ENCODE data around the gene MARCO.

GRCh38 chr2:118907759-118908158, 34.2 kb upstream of the MARCO start:
- TF ChIP-seq, protein P1, sequence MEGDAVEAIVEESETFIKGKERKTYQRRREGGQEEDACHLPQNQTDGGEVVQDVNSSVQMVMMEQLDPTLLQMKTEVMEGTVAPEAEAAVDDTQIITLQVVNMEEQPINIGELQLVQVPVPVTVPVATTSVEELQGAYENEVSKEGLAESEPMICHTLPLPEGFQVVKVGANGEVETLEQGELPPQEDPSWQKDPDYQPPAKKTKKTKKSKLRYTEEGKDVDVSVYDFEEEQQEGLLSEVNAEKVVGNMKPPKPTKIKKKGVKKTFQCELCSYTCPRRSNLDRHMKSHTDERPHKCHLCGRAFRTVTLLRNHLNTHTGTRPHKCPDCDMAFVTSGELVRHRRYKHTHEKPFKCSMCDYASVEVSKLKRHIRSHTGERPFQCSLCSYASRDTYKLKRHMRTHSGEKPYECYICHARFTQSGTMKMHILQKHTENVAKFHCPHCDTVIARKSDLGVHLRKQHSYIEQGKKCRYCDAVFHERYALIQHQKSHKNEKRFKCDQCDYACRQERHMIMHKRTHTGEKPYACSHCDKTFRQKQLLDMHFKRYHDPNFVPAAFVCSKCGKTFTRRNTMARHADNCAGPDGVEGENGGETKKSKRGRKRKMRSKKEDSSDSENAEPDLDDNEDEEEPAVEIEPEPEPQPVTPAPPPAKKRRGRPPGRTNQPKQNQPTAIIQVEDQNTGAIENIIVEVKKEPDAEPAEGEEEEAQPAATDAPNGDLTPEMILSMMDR (IDR thresholded peaks at IDR 0.05 in 2 of 3, conservative IDR thresholded peaks at IDR 0.05 in 1 of 3; ENCODE audit: borderline replicate concordance in 1 of 3, insufficient read depth in 1 of 3, low read depth in 2 of 3, low read length in 2 of 3): no peak
- TF ChIP-seq EZH2 (IDR thresholded peaks at IDR 0.05) (no peak), REST (IDR thresholded peaks at IDR 0.05; ENCODE audit: low read depth) (no peak)

Data from HCT116 (cell line).